ENCODE measurements around the gene SAE1.

The SAE1 gene

DNA sequence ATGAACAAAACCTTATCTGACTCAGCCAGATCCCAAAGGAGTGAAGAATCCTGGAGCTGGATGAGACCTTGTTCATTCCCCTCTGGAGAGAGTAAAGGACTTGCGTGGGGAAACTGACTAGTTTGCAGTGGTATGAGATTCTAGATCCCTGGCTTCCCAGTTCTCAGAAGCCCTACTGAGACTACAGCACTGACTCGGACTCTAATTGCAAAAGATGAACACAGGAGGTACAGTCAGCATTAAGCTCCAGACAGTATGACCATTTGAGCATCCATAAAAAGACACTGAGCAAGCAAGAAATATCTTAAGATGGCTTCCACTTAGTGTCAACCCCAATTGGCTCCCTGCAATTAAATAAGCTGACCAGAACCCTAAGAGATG, 23.8 kb upstream of the SAE1 start:
- peak; percentile 26 to 56 (median 41) for DNase-seq

- DNase-seq: peak; percentile 55 to 77 (median 65)
Measured at GRCh38 chr19:47107202-47107952, 23.3 kb upstream of the SAE1 start.

- DNase-seq: no peak
Measured at GRCh38 chr19:47107953-47108746, 22.5 kb upstream of the SAE1 start.

GRCh38 chr19:47109177-47109540, 21.5 kb upstream of the SAE1 start:
- DNase-seq: no peak

GRCh38 chr19:47109541-47110375, 20.9 kb upstream of the SAE1 start:
- DNase-seq: peak; percentile 45 to 75 (median 67)

- DNase-seq: peak in 3 of 4 experiments; percentile 10 to 27 (median 24)
Measured at GRCh38 chr19:47110521-47111005, 20.1 kb upstream of the SAE1 start.

- DNase-seq: peak; percentile 72 to 84 (median 82)
Measured at GRCh38 chr19:47111006-47111621, 19.5 kb upstream of the SAE1 start.

GRCh38 chr19:47111682-47112165, 18.9 kb upstream of the SAE1 start:
- peak in 1 of 4 experiments; percentile 12 for DNase-seq

DNA sequence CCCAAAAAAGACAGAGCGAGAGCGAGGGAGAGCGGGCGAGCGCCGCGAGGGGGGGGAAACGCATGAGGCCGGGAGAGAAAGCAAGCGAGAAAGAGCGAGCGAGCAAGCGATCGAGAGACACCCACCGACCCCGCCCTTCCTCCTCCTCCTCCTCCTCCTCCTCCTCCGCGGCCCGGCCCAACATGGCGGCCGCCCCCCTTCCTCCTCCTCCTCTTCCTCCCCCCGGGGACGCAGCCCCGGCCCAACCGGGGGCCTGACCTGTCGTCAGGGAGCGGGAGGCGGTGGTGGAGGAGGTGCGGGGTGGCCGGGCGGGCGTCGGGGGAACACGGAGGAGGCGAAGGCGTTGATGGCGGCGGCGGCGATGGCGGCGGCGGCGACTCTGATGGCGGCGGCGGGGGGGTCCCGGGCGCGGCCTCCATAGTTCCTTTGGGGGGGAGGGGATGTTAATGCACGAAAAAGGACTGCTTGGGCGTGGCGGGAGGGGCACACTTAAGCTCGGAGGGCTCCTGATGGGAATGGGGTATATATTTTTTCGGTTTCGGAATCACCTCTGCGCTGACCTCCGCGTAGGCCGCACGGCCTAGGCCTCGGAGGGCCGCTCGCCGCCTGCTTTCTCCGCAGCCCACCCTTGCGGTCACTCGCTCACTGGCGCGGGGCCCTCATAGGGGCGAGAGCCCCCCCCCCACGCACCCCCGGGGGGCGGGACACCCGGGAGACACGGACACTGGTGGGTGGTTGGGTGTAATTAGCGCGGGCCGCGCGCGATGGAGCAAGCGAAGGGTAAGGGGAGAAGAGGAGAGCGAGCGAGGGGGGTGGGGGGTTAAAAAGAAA, 18.3 kb upstream of the SAE1 start:
- peak; percentile 76 to 91 (median 86) for DNase-seq

GRCh38 chr19:47112997-47113849, 17.4 kb upstream of the SAE1 start, which contains the start of gene ZC3H4:
Gene ZC3H4, minus strand, starts transcription at chr19:47113776. Its CDS starts 1,192 bp downstream, at chr19:47112584.
- peak; percentile 99 to 100 (median 100) for DNase-seq

DNA sequence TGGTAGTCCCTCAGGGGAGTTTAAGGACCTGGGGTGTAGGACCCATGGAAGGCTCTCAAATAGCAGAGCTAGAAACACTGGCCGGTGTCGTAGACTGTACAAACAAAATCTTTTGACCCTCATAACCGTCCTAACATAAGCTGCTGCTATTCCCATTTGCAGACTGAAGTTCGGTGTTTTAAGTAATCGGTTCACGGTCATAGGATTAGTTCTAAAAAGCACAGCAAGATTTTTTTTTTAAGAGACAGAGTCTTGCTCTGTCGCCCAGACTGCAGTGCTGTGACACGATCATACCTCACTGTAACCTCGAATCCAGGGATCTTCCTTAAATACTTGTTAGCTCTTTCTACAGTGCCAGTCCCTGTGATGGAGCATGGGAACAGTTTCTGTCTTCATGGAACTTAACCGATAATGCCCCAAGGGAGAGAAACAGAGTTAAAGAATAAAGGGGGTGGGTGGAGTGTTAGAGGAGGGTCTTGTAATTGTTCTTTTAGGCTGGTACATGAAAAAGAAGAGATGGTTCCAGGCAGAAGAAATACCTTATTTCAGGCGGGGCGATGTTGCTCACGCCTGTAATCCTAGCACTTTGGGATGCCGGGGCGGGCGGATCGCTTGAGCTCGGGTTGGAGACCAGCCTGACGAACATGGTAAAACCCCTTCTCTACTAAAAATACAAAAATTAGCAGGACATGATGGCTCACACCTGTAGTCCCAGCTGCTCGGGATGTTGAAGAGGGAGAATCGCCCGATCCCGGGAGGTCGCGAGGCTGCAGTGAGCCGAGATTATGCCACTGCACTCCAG, 16.6 kb upstream of the SAE1 start:
- peak in 1 of 4 experiments; percentile 25 for DNase-seq

DNA sequence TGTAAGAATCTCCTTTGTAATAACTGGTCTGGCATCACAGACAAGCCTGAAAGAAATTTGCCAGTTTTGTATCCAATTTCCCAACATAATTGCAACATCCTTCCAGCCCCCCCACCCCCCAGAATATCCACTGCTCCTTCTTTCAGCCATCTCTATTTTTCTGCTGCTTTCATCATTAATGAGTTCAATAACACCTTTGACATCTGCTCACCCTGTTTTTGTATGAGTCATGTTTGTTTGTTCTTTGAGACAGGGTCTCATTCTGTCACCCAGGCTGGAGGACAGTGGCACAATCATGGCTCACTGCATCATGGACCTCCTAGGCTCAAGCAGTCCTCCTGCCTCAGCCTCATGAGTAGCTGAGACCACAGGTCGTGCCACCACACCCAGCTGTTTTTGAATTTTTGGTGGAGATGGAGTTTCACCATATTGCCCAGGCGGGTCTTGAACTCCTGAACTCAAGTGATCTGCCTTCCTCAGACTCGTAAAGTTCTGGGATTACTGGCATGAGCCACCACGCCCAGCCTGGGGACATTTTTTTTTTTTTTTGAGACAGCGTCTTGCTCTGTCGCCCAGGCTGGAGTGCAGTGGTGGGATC, 10.1 kb upstream of the SAE1 start:
- no peak for DNase-seq

DNA sequence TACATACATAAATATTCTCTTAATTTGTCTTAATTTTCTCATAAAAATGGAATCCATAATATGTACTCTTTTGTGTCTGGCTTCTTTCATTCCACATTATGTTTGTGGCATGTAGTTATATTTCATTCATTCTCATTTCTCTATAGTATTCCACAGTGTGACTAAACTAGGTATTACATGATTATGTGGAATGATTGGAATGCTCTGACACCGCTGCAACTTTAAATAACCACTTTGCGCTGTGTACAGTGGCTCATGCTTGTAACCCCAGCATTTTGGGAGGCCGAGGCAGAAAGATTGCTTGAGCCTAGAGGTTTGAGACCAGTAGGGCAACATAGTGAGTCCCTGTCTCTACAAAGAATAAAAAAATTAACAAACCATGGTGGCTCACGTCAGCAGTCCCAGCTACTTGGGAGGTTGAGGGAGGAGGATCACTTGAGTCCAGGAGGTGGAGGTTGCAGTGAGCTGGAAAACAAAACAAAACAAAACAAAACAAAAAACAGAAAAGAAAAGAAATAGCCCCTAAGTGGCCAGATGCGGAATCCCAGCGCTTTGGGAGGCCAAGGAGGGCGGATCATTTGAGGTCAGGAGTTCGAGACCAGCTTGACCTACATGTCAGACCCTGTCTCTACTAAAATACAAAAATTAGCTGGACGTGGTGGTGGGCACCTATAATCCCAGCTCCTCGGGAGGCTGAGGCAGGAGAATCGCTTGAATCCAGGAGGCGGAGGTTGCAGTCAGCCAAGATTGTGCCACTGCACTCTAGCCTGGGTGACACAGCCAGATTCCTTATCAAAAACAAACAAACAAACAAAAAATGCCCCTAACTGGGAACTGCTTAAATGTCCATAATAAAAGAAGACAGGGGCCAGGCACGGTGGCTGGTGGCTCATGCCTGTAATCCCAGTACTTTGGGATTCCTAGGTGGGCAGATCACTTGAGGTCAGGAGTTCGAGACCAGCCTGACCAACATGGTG, 8.0 kb upstream of the SAE1 start:
- no peak for DNase-seq

- DNase-seq: no peak
Measured at GRCh38 chr19:47123406-47123805, 7.2 kb upstream of the SAE1 start.

DNA sequence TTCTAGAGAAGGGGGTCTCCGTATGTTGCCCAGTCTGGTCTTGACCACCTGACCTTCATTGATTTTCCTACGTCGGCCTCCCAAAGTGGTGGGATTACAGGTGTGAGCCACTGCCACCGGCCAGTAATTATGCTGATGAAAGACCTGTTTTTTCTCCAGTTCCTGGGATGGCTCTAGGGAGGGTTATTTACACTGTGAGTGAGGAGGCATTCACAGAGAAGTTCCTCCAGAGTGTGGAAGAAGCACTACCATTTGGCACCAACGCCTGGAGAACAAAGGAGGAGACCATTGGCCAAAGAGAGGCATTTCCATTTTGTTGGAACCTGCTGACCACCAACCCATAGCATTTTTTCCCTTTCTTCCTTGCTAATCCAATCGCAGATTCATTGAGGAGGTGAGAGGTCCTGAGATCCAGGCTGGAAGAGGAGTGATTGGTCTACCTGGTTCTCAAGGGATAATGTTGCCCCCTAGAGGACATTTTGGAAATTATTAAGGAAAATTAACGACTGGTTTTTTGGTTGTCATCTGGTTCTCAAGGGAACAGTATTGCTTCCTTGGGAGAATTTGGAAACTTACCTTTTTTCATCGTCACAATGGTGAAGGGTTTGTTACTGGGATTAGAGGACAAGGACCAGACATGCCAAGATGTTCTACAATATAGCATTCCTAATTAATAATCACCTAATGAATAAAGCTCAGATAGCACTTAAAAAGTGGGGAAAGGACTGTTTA, 5.5 kb upstream of the SAE1 start:
- peak; percentile 57 to 88 (median 68) for DNase-seq

DNA sequence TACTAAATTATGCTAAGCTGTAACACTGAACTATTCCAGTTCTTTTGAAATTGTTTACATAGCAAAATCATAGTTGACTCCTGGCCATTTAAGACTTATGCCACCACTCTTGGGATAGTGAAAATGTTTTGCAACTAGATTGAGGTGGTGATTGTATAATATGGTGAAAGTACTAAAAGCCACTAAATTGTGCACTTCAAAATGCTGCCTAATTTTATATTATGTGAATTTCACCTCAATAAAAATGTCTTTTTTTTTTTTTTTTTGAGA, 5.0 kb upstream of the SAE1 start:
- no peak for DNase-seq

DNA sequence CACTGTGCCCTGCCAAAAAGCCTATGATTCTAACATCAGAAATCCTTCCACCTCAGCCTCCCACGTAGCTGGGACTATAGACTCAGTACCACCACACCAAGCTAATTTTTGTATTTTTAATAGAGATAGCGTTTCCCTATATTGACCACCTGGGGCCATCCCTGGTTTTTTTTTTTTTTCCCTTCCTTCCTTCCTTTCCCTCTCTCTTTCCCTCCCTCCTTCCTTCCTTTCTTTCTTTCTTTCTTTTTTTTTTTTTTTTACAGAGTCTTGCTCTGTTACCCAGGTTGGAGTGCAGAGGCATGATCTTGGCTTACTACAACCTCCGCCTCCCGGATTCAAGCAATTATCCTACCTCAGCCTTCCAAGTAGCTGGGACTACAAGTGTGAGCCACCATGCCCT, 1.1 kb upstream of the SAE1 start:
- DNase-seq: no peak
